CD4-positive, alpha-beta T cell (primary cell): Measurements from ENCODE around the gene MACROH2A1. TPM values are rescaled to one million over a fixed set of nuclear protein-coding genes. Genes with fewer than 3 reads are reported as not detected.

Experiments used
- ATAC-seq: fragments of 200-7000 bp; cut with Tn5 transposase; one replicate; pipeline ENCODE4 v1.10.0; 2022; ENCODE audit warnings: mild to moderate bottlenecking; ENCODE audit not compliant: poor library complexity
- CTCF ChIA-PET: fragments of 350-600 bp; sonication (Branson Sonifier 250); formaldehyde crosslinking; loops from one replicate; lab custom pipeline; 2021; ENCODE audit warnings: antibody characterized with exemption, inconsistent platforms; lab: Charles Lee
- POLR2A ChIA-PET: fragments of 350-600 bp; sonication (Branson Sonifier 250); formaldehyde crosslinking; loops from one replicate; lab custom pipeline; 2021; ENCODE audit warnings: antibody characterized with exemption, inconsistent platforms; lab: Charles Lee
- DNase-seq, 14 experiments: peaks; one replicate each; pipeline ENCODE4 v3.0.0-alpha.2; 2013 to 2020; ENCODE audit warnings: mixed read lengths in 2 of 14
- H3K27ac ChIP-seq, 2 donors: one replicate each; pipeline versions ENCODE4 v1.5.1 to v1.7.0; 2013; ENCODE audit warnings: low read length in 2 of 2, low read depth in 1 of 2, mild to moderate bottlenecking in 1 of 2
- H3K27me3 ChIP-seq, 2 experiments: 1 replicate in 1 of 2; 2 replicates in 1 of 2; pipeline versions ENCODE4 v1.6.1 to v1.7.0; 2013; ENCODE audit warnings: low read length in 2 of 2, control low read depth in 1 of 2, mild to moderate bottlenecking in 1 of 2, moderate library complexity in 1 of 2; ENCODE audit not compliant: insufficient read depth in 2 of 2, control insufficient read depth in 1 of 2
- H3K36me3 ChIP-seq: one replicate; pipeline ENCODE4 v1.6.1; 2013; ENCODE audit warnings: low read length, control low read depth; ENCODE audit not compliant: insufficient read depth
- H3K4me1 ChIP-seq: one replicate; pipeline ENCODE4 v1.6.1; 2013; ENCODE audit warnings: low read length, control low read depth; ENCODE audit not compliant: insufficient read depth
- H3K4me3 ChIP-seq: one replicate; pipeline ENCODE4 v1.5.1; 2013; ENCODE audit warnings: mild to moderate bottlenecking, low read length, moderate library complexity
- H3K9me3 ChIP-seq, 2 experiments: 1 replicate in 1 of 2; 2 replicates in 1 of 2; pipeline versions ENCODE4 v1.6.1 to v1.7.0; 2013; ENCODE audit warnings: low read length in 2 of 2, mild to moderate bottlenecking in 2 of 2, control low read depth in 1 of 2, moderate library complexity in 1 of 2; ENCODE audit not compliant: control insufficient read depth in 1 of 2, insufficient read depth in 1 of 2
- H3K27ac Mint-ChIP-seq: one replicate; pipeline ENCODE4 v1.8.0; 2020; ENCODE audit warnings: mixed read lengths
- H3K27me3 Mint-ChIP-seq: one replicate; pipeline ENCODE4 v1.8.0; 2021; ENCODE audit warnings: mixed read lengths
- H3K36me3 Mint-ChIP-seq: one replicate; pipeline ENCODE4 v1.8.0; 2021; ENCODE audit warnings: low read depth, mixed read lengths
- H3K4me1 Mint-ChIP-seq: one replicate; pipeline ENCODE4 v1.8.0; 2021; ENCODE audit warnings: low read depth, mixed read lengths
- H3K4me3 Mint-ChIP-seq: one replicate; pipeline ENCODE4 v1.8.0; 2020; ENCODE audit warnings: mild to moderate bottlenecking, mixed read lengths
- H3K9me3 Mint-ChIP-seq: one replicate; pipeline ENCODE4 v1.8.0; 2020; ENCODE audit warnings: mixed read lengths
- intact Hi-C, 2 experiments: fragments of 100-400 bp; cut with DNase I in 1 of 2; cut with micrococcal nuclease in 1 of 2; formaldehyde crosslinking; loops; one replicate each; pipeline versions ENCODE4 v1.15.1 to v1.9.0; 2023 to 2025; cut with DNase I, micrococcal nuclease
- total RNA-seq, 174 experiments: library from RNA in 2 of 174; stranded (reverse) in 2 of 174; gene quantifications; one replicate each; pipeline ENCODE4 v1.2.3 and lab custom pipeline; 2021 to 2026
- TF ChIP-seq, protein P1 (sequence below): fragments of 200-600 bp; IDR thresholded peaks from one replicate; pipeline ENCODE4 v1.8.0; 2022; ENCODE audit warnings: antibody characterized with exemption, mild to moderate bottlenecking

The MACROH2A1 gene
- total RNA-seq, 2 experiments from 2014 or later, result 114 to 120 TPM

- intact Hi-C loops, result no loop called here
Observed at GRCh38 chr5:135326296-135327254, 72.5 kb downstream of the MACROH2A1 start.

DNA sequence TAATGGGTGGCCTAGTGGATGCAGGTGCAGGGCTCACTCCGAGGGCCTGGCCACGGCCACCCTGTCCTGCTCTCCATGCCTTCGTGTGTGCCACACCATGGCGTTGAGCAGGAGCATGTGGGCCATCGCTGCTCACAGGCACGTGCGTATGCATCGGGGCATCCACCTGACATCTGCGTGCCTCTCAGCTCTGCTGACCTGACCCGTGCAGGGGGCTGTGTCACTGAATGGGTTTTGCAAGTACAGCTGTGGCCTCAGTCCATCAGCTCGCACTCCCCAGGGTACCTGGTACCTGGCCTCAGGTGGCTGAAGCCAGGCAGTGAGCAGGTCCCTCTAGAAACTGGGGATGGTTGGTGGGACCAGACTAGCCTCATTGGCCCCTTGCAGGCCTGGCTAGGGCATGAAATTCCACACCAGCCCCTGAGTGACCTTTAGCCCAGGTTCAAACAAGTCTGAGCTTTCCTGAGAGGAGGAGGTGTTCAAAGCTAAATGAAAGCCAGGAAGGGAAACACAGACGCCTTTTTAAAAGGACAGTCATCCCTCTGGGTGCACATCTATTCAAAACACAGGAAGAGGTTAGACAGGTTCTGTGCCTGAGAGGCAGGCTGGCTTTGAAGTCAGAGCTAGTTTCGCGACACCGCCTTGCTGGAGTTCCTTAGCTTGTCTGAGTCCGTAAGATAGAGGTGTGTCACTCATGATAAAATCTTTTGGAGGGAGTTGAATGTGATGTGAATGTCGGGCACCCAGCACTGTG lies 74.0 kb downstream of the MACROH2A1 start:
- H3K27ac Mint-ChIP-seq, result peak overlapping the region; percentile 50
- no peaks in the 10 kb centered on the region for H3K9me3 Mint-ChIP-seq
- ATAC-seq, result peak; percentile 87
- H3K4me3 Mint-ChIP-seq, result peak overlapping the region; percentile 1
- intact Hi-C loops, result no loop called here
- peaks cover 21% of the 10 kb centered on the region for H3K4me1 Mint-ChIP-seq
- Histone ChIP-seq H3K36me3 (no peaks in the 10 kb centered on the region), H3K4me1 (peaks cover 25% of the 10 kb centered on the region), H3K27ac (peak overlapping the region; percentile 0 to 36), H3K9me3 (no peaks in the 10 kb centered on the region), H3K27me3 (no peaks in the 10 kb centered on the region), H3K4me3 (no peak overlapping the region)
- TF ChIP-seq, protein P1, sequence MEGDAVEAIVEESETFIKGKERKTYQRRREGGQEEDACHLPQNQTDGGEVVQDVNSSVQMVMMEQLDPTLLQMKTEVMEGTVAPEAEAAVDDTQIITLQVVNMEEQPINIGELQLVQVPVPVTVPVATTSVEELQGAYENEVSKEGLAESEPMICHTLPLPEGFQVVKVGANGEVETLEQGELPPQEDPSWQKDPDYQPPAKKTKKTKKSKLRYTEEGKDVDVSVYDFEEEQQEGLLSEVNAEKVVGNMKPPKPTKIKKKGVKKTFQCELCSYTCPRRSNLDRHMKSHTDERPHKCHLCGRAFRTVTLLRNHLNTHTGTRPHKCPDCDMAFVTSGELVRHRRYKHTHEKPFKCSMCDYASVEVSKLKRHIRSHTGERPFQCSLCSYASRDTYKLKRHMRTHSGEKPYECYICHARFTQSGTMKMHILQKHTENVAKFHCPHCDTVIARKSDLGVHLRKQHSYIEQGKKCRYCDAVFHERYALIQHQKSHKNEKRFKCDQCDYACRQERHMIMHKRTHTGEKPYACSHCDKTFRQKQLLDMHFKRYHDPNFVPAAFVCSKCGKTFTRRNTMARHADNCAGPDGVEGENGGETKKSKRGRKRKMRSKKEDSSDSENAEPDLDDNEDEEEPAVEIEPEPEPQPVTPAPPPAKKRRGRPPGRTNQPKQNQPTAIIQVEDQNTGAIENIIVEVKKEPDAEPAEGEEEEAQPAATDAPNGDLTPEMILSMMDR, result no peak
- no peaks in the 10 kb centered on the region for H3K27me3 Mint-ChIP-seq
- H3K36me3 Mint-ChIP-seq, result peaks cover 10% of the 10 kb centered on the region
- CTCF ChIA-PET, result no interaction called here
- peak; percentile 10 to 71 (median 48) for DNase-seq
- POLR2A ChIA-PET, result interaction anchor here (1.0 to 1.1 kb wide), 3 partner anchors 74 to 586 kb away, joined by 3 to 5 read pairs (median 4); partner anchors contain the start of genes CAMLG and MACROH2A1

More at GRCh38 chr5:135326296-135327254, 72.5 kb downstream of the MACROH2A1 start:
- Mint-ChIP-seq H3K27me3 (no peaks in the 10 kb centered on the region), H3K4me1 (peaks cover 21% of the 10 kb centered on the region), H3K36me3 (peaks cover 20% of the 10 kb centered on the region), H3K9me3 (no peaks in the 10 kb centered on the region), H3K4me3 (no peak overlapping the region), H3K27ac (no peak overlapping the region)
- Histone ChIP-seq H3K4me1 (peaks cover 25% of the 10 kb centered on the region), H3K9me3 (no peaks in the 10 kb centered on the region), H3K27me3 (no peaks in the 10 kb centered on the region), H3K36me3 (peaks cover 9% of the 10 kb centered on the region), H3K27ac (no peak overlapping the region), H3K4me3 (no peak overlapping the region)
- DNase-seq (no peak), ATAC-seq (no peak)
- CTCF ChIA-PET, result no interaction called here
- POLR2A ChIA-PET, result no interaction called here
- TF ChIP-seq, protein P1, result no peak

DNA sequence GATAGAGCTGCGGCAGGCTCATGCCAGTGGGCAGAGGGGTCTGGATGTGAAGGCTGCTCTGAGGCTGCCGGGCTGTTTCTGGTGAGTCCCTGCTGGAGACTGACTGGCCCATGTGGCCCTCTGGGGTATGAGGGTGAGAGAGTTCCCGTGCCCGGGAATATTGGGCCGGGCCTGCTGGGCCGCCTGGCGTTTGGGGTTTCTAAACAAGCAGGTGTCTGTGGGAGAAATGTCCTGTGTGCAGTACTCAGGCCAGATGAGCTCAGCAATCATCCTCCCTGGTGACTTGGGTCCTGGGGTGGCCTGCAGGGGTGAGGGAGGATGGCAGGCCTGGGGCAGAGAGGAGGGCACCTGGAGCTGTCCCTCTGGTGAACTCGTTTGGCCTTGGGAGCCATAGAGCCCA lies 74.9 kb downstream of the MACROH2A1 start:
- TF ChIP-seq, protein P1, result no peak
- ATAC-seq (no peak), DNase-seq (no peak)
- Histone ChIP-seq H3K4me1 (peaks cover 25% of the 10 kb centered on the region), H3K27me3 (no peaks in the 10 kb centered on the region), H3K27ac (no peak overlapping the region), H3K36me3 (no peaks in the 10 kb centered on the region), H3K4me3 (no peak overlapping the region), H3K9me3 (no peaks in the 10 kb centered on the region)
- CTCF ChIA-PET, result no interaction called here
- peaks cover 21% of the 10 kb centered on the region for H3K4me1 Mint-ChIP-seq
- no peak overlapping the region for H3K4me3 Mint-ChIP-seq
- peaks cover 6% of the 10 kb centered on the region for H3K36me3 Mint-ChIP-seq
- intact Hi-C loops, result no loop called here
- no peaks in the 10 kb centered on the region for H3K9me3 Mint-ChIP-seq
- H3K27ac Mint-ChIP-seq, result peak overlapping the region; percentile 50
- POLR2A ChIA-PET, result no interaction called here
- H3K27me3 Mint-ChIP-seq, result no peaks in the 10 kb centered on the region
